WTC11 (cell line): Measurements from ENCODE around the gene PAQR4. TPM values are rescaled to one million over a fixed set of nuclear protein-coding genes. Genes with fewer than 3 reads are reported as not detected.

ENCODE experiments used
- ATAC-seq: fragments of 200-7000 bp; cut with Tn5 transposase; 2 replicates; pipeline ENCODE4 v1.10.0; 2021; ENCODE audit warnings: mild to moderate bottlenecking, moderate library complexity
- CTCF ChIA-PET: fragments of 300-600 bp; sonication (Branson Sonifier 250); formaldehyde crosslinking; loops from one replicate; lab custom pipeline; 2021; ENCODE audit warnings: antibody characterized with exemption; lab: Charles Lee
- POLR2A ChIA-PET: fragments of 350-600 bp; sonication (Branson Sonifier 250); formaldehyde crosslinking; loops from one replicate; lab custom pipeline; 2021; ENCODE audit warnings: antibody characterized with exemption; lab: Charles Lee
- DNase-seq: peaks from one replicate; pipeline ENCODE4 v3.0.0; 2021; ENCODE audit warnings: low spot score
- H3K27ac Mint-ChIP-seq: 2 replicates; pipeline ENCODE4 v1.8.0; 2021; ENCODE audit warnings: mixed read lengths
- H3K27me3 Mint-ChIP-seq: 2 replicates; pipeline ENCODE4 v1.8.0; 2021; ENCODE audit warnings: low read depth, mild to moderate bottlenecking, moderate library complexity, mixed read lengths
- H3K36me3 Mint-ChIP-seq: 2 replicates; pipeline ENCODE4 v1.8.0; 2021; ENCODE audit warnings: mixed read lengths
- H3K4me1 Mint-ChIP-seq: 2 replicates; pipeline ENCODE4 v1.8.0; 2022; ENCODE audit warnings: mixed read lengths
- H3K4me3 Mint-ChIP-seq: 2 replicates; pipeline ENCODE4 v1.8.0; 2021; ENCODE audit warnings: mild to moderate bottlenecking, moderate library complexity, mixed read lengths
- H3K9me3 Mint-ChIP-seq: 2 replicates; pipeline ENCODE4 v1.8.0; 2021; ENCODE audit warnings: mixed read lengths
- ELF4 ChIP-seq: sonication (generic); formaldehyde crosslinking; IDR thresholded peaks from 2 replicates; pipeline ENCODE4 v1.8.1; 2022; ENCODE audit warnings: low read depth, mild to moderate bottlenecking, moderate library complexity, missing genetic modification reagents
- FOXK1 ChIP-seq: sonication (generic); formaldehyde crosslinking; IDR thresholded peaks from 2 replicates; pipeline ENCODE4 v1.8.0; 2022; ENCODE audit warnings: mild to moderate bottlenecking, moderate library complexity, missing genetic modification reagents
- FOXP1 ChIP-seq: sonication (generic); formaldehyde crosslinking; IDR thresholded peaks from 2 replicates; pipeline ENCODE4 v1.8.0; 2022; ENCODE audit warnings: missing genetic modification reagents, mild to moderate bottlenecking, moderate library complexity, borderline replicate concordance
- GTF2I ChIP-seq: fragments of 250-450 bp; sonication (Bioruptor Pico); conservative IDR thresholded peaks from 2 replicates; pipeline ENCODE4 v1.4.0; 2021; ENCODE audit warnings: mild to moderate bottlenecking
- IRF2 ChIP-seq: sonication (generic); formaldehyde crosslinking; IDR thresholded peaks from 2 replicates; pipeline ENCODE4 v1.8.0; 2022; ENCODE audit warnings: low read depth, missing genetic modification reagents, borderline replicate concordance
- OVOL2 ChIP-seq: fragments of 250-450 bp; sonication (Bioruptor Pico); IDR thresholded peaks from 2 replicates; pipeline ENCODE4 v1.9.0; 2021; ENCODE audit warnings: mild to moderate bottlenecking, borderline replicate concordance
- PRRX2 ChIP-seq: fragments of 250-450 bp; sonication (Bioruptor Pico); IDR thresholded peaks from 2 replicates; pipeline ENCODE4 v1.8.0; 2021; ENCODE audit warnings: mild to moderate bottlenecking
- SMAD4 ChIP-seq: sonication (generic); formaldehyde crosslinking; IDR thresholded peaks from 2 replicates; pipeline ENCODE4 v1.8.0; 2022; ENCODE audit warnings: mild to moderate bottlenecking, missing genetic modification reagents
- SOX15 ChIP-seq: fragments of 250-450 bp; sonication (Bioruptor Pico); IDR thresholded peaks from 2 replicates; pipeline ENCODE4 v1.9.0; 2021; ENCODE audit warnings: mild to moderate bottlenecking
- SP1 ChIP-seq: sonication (generic); formaldehyde crosslinking; conservative IDR thresholded peaks from 2 replicates; pipeline ENCODE4 v1.8.1; 2022; ENCODE audit warnings: missing genetic modification reagents
- ZNF121 ChIP-seq: sonication (generic); formaldehyde crosslinking; IDR thresholded peaks from 2 replicates; pipeline ENCODE4 v1.8.0; 2023; ENCODE audit warnings: missing genetic modification reagents
- ZNF219 ChIP-seq: sonication (generic); formaldehyde crosslinking; IDR thresholded peaks from 2 replicates; pipeline ENCODE4 v1.8.0; 2023; ENCODE audit warnings: missing genetic modification reagents, mild to moderate bottlenecking, borderline replicate concordance
- ZNF232 ChIP-seq: sonication (generic); formaldehyde crosslinking; IDR thresholded peaks from 2 replicates; pipeline ENCODE4 v1.8.0; 2022; ENCODE audit warnings: mild to moderate bottlenecking, missing genetic modification reagents
- total RNA-seq: library from RNA; stranded (reverse); gene quantifications from 3 replicates; pipeline ENCODE4 v1.2.3, GENCODE V29; 2021
- TF ChIP-seq, protein P1 (sequence below): fragments of 250-450 bp; sonication (Bioruptor Pico); IDR thresholded peaks from 2 replicates; pipeline ENCODE4 v1.9.0; 2021; ENCODE audit warnings: mild to moderate bottlenecking, borderline replicate concordance
- TF ChIP-seq, protein P2 (sequence below): sonication (generic); formaldehyde crosslinking; IDR thresholded peaks from 2 replicates; pipeline ENCODE4 v1.8.1; 2022; ENCODE audit warnings: low read depth, mild to moderate bottlenecking, moderate library complexity, missing genetic modification reagents, borderline replicate concordance
- TF ChIP-seq, protein P3 (sequence below): sonication (generic); formaldehyde crosslinking; IDR thresholded peaks from 2 replicates; pipeline ENCODE4 v1.8.1; 2023; ENCODE audit warnings: mild to moderate bottlenecking, missing genetic modification reagents
- TF ChIP-seq, protein P4 (sequence below): sonication (generic); formaldehyde crosslinking; conservative IDR thresholded peaks from 2 replicates; pipeline ENCODE4 v1.8.1; 2022; ENCODE audit warnings: mild to moderate bottlenecking, missing genetic modification reagents
- TF ChIP-seq, protein P5 (sequence below): fragments of 250-450 bp; sonication (Bioruptor Pico); conservative IDR thresholded peaks from 2 replicates; pipeline ENCODE4 v1.9.0; 2021; ENCODE audit warnings: mild to moderate bottlenecking
- TF ChIP-seq, protein P6 (sequence below): sonication (generic); formaldehyde crosslinking; IDR thresholded peaks from 2 replicates; pipeline ENCODE4 v1.8.0; 2022; ENCODE audit warnings: mild to moderate bottlenecking, missing genetic modification reagents

Gene PAQR4
- total RNA-seq, 1 experiment from 2014 or later = 32.4 TPM

DNA sequence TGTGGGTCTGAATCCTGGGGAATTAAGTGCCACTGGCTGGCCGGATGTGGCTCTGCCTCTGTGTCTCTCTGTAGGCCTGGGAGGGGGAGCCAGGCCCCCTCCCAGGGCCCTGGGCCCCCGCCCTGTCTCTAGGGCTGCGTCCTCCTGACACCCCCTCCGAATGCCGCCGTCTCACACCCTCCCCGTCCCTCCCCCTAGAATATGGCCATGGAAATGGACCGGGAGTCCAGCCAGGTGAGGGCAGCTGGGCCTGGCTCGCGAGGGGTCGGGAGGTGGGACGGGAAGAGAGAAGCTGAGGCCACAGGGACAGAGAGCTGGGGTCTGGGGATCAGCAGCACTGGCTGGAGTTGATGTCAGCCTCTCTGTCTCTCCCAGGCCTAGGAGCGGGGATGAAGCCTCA is 27.1 kb downstream of the PAQR4 start (continued):
- TF ChIP-seq, protein P1, sequence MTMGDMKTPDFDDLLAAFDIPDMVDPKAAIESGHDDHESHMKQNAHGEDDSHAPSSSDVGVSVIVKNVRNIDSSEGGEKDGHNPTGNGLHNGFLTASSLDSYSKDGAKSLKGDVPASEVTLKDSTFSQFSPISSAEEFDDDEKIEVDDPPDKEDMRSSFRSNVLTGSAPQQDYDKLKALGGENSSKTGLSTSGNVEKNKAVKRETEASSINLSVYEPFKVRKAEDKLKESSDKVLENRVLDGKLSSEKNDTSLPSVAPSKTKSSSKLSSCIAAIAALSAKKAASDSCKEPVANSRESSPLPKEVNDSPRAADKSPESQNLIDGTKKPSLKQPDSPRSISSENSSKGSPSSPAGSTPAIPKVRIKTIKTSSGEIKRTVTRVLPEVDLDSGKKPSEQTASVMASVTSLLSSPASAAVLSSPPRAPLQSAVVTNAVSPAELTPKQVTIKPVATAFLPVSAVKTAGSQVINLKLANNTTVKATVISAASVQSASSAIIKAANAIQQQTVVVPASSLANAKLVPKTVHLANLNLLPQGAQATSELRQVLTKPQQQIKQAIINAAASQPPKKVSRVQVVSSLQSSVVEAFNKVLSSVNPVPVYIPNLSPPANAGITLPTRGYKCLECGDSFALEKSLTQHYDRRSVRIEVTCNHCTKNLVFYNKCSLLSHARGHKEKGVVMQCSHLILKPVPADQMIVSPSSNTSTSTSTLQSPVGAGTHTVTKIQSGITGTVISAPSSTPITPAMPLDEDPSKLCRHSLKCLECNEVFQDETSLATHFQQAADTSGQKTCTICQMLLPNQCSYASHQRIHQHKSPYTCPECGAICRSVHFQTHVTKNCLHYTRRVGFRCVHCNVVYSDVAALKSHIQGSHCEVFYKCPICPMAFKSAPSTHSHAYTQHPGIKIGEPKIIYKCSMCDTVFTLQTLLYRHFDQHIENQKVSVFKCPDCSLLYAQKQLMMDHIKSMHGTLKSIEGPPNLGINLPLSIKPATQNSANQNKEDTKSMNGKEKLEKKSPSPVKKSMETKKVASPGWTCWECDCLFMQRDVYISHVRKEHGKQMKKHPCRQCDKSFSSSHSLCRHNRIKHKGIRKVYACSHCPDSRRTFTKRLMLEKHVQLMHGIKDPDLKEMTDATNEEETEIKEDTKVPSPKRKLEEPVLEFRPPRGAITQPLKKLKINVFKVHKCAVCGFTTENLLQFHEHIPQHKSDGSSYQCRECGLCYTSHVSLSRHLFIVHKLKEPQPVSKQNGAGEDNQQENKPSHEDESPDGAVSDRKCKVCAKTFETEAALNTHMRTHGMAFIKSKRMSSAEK (CRISPR knock-in tag) = no peak
- no peak for TF ChIP-seq OVOL2 (CRISPR knock-in tag)
- TF ChIP-seq FOXP1 (CRISPR knock-in tag) = no peak
- TF ChIP-seq, all 79 proteins: peak for 0

DNA sequence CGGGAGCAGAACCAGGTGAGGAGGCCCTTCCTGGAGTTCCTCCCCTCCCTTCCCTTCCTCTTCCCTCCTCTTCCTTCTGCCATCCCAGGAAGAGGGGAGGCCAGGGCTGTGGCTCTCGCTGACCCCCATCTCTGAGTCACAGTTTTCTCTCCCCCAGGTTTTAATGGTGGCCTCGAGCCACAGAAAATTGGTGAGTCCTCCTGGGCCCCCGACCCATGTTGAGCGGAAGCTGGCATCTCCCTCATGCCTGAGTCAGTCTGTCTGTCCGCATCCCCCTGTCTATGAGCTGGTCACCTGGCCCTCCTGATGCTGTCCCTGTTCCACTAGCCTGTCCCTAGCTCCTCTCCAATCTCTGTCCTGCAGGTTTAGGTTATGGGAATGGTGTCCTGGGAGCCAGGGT is 30.8 kb downstream of the PAQR4 start:
- no peak for TF ChIP-seq ZNF219 (CRISPR knock-in tag)
- TF ChIP-seq FOXK1 (CRISPR knock-in tag) = no peak
- TF ChIP-seq SOX15 (CRISPR knock-in tag) = no peak
- TF ChIP-seq PRRX2 = no peak
- TF ChIP-seq, protein P2, sequence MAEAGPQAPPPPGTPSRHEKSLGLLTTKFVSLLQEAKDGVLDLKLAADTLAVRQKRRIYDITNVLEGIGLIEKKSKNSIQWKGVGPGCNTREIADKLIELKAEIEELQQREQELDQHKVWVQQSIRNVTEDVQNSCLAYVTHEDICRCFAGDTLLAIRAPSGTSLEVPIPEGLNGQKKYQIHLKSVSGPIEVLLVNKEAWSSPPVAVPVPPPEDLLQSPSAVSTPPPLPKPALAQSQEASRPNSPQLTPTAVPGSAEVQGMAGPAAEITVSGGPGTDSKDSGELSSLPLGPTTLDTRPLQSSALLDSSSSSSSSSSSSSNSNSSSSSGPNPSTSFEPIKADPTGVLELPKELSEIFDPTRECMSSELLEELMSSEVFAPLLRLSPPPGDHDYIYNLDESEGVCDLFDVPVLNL (CRISPR knock-in tag) = no peak
- no peak for TF ChIP-seq GTF2I (CRISPR knock-in tag)
- TF ChIP-seq OVOL2 (CRISPR knock-in tag) = no peak
- TF ChIP-seq ZNF232 (CRISPR knock-in tag) = no peak
- no peak for TF ChIP-seq ZNF121 (CRISPR knock-in tag)
- TF ChIP-seq, protein P3, sequence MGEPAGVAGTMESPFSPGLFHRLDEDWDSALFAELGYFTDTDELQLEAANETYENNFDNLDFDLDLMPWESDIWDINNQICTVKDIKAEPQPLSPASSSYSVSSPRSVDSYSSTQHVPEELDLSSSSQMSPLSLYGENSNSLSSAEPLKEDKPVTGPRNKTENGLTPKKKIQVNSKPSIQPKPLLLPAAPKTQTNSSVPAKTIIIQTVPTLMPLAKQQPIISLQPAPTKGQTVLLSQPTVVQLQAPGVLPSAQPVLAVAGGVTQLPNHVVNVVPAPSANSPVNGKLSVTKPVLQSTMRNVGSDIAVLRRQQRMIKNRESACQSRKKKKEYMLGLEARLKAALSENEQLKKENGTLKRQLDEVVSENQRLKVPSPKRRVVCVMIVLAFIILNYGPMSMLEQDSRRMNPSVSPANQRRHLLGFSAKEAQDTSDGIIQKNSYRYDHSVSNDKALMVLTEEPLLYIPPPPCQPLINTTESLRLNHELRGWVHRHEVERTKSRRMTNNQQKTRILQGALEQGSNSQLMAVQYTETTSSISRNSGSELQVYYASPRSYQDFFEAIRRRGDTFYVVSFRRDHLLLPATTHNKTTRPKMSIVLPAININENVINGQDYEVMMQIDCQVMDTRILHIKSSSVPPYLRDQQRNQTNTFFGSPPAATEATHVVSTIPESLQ (CRISPR knock-in tag) = no peak
- TF ChIP-seq, protein P4, sequence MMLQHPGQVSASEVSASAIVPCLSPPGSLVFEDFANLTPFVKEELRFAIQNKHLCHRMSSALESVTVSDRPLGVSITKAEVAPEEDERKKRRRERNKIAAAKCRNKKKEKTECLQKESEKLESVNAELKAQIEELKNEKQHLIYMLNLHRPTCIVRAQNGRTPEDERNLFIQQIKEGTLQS (CRISPR knock-in tag) = no peak
- TF ChIP-seq IRF2 (CRISPR knock-in tag) = no peak
- TF ChIP-seq, protein P5, sequence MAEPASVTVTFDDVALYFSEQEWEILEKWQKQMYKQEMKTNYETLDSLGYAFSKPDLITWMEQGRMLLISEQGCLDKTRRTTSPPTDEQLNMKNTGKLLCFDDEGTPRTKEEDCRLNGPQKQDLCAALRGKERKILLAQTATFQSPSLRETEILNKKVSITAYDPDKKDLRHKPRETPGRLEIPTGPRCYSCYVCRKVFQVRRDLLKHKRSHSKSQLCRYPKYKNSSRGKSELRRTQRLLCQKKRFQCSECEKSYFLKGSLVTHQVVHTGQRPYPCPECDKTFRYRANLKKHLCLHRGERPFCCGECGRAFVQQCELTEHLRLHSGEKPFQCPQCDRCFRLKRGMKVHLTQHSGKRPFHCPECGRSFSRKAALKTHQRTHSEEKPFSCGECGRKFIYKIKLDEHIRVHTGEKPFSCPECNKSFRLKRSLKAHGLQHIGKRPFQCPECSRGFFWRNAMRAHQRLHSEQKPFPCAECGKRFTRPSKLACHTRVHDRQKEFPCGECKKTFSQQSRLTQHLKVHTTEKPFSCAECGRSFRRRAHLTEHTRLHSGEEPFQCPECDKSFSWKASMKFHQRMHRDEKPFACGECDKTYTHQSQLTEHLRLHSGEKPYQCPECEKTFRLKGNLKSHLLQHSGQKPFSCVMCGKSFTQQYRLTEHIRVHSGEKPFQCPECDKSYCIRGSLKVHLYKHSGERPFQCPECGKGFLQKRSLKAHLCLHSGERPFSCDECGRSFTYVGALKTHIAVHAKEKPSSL = no peak
- TF ChIP-seq, protein P6, sequence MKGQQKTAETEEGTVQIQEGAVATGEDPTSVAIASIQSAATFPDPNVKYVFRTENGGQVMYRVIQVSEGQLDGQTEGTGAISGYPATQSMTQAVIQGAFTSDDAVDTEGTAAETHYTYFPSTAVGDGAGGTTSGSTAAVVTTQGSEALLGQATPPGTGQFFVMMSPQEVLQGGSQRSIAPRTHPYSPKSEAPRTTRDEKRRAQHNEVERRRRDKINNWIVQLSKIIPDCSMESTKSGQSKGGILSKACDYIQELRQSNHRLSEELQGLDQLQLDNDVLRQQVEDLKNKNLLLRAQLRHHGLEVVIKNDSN (CRISPR knock-in tag) = no peak
- no peak for TF ChIP-seq SMAD4 (CRISPR knock-in tag)
- TF ChIP-seq SP1 (CRISPR knock-in tag) = no peak
- TF ChIP-seq ELF4 = no peak
- TF ChIP-seq, all 79 proteins: peak for 0
- H3K9me3 Mint-ChIP-seq = no peaks in the 10 kb centered on the region
- DNase-seq = no peak
- no peak overlapping the region for H3K27ac Mint-ChIP-seq
- no peaks in the 10 kb centered on the region for H3K36me3 Mint-ChIP-seq
- no peak overlapping the region for H3K4me3 Mint-ChIP-seq
- peaks cover 5% of the 10 kb centered on the region for H3K4me1 Mint-ChIP-seq
- ATAC-seq = no peak
- H3K27me3 Mint-ChIP-seq = no peaks in the 10 kb centered on the region
- CTCF ChIA-PET = interaction anchor here (1.1 to 13.4 kb wide), 3 partner anchors 9 to 30 kb away, joined by 3 to 355 read pairs (median 13); no protein-coding TSS in a partner anchor
- POLR2A ChIA-PET = interaction anchor here (13.9 kb wide), 1 partner anchor 22 kb away, joined by 502 read pairs; the partner anchor contains the start of genes CLDN6, HCFC1R1, THOC6 and TNFRSF12A
